ENCODE data around the gene ABHD18.

Gene ABHD18

GRCh38 chr4:128056396-128056795 lies 91.2 kb downstream of the ABHD18 start:
- TF ChIP-seq ZNF24 (tag by site-specific recombination; IDR thresholded peaks at IDR 0.05): no peak
- 0 out of 2 replicates have a peak, but pooled peaks have one; percentile 28 for TF ChIP-seq ZNF121 (tag by site-specific recombination; IDR thresholded peaks at IDR 0.05)
- no peaks in the 10 kb centered on the region for H3K4me1 ChIP-seq (ENCODE audit: control insufficient read depth, insufficient read depth, low read length)
- H3K27ac ChIP-seq (ENCODE audit: extremely low read depth, low read depth, low read length): no peak overlapping the region
- CTCF ChIA-PET: no interaction called here
- no peaks in the 10 kb centered on the region for H3K36me3 ChIP-seq (ENCODE audit: control insufficient read depth in 2 of 2, insufficient read depth in 1 of 2, low read length in 2 of 2)
- no peak overlapping the region for H3K4me3 ChIP-seq (ENCODE audit: low read depth, low read length)
- POLR2A ChIA-PET: no interaction called here
- no peaks in the 10 kb centered on the region for H3K9me3 ChIP-seq (ENCODE audit: control insufficient read depth, insufficient read depth, low read depth, low read length)

GRCh38 chr4:128060121-128060698 lies 95.0 kb downstream of the ABHD18 start:
- Histone ChIP-seq H3K36me3 (ENCODE audit: control insufficient read depth in 2 of 2, insufficient read depth in 1 of 2, low read length in 2 of 2) (no peaks in the 10 kb centered on the region), H3K4me1 (ENCODE audit: control insufficient read depth, insufficient read depth, low read length) (no peaks in the 10 kb centered on the region), H3K9me3 (ENCODE audit: control insufficient read depth, insufficient read depth, low read depth, low read length) (no peaks in the 10 kb centered on the region), H3K27ac (ENCODE audit: extremely low read depth, low read depth, low read length) (peak overlapping the region; percentile 92), H3K4me3 (ENCODE audit: low read depth, low read length) (peak overlapping the region; percentile 58)
- CTCF ChIA-PET: interaction anchor here (0.6 to 1.6 kb wide), 4 partner anchors 8 to 18 kb away, joined by 3 to 9 read pairs (median 4); no protein-coding TSS in a partner anchor
- POLR2A ChIA-PET: interaction anchor here (0.6 to 2.4 kb wide), 14 partner anchors 9 to 997 kb away, joined by 3 to 32 read pairs (median 4); partner anchors contain the start of genes ABHD18, INTU, MFSD8 and PGRMC2
- no peak for TF ChIP-seq YY1 (tag by site-specific recombination; IDR thresholded peaks at IDR 0.05)
- no peak for TF ChIP-seq ZFP37 (tag by site-specific recombination; IDR thresholded peaks at IDR 0.05)
- TF ChIP-seq ZBTB48 (tag by site-specific recombination; IDR thresholded peaks at IDR 0.05): no peak
- TF ChIP-seq SALL2 (tag by site-specific recombination; IDR thresholded peaks at IDR 0.05; ENCODE audit: borderline replicate concordance): no peak
- no peak for TF ChIP-seq BCL6B (tag by site-specific recombination; IDR thresholded peaks at IDR 0.05)
- no peak for TF ChIP-seq MEIS1 (CRISPR knock-in tag; IDR thresholded peaks at IDR 0.05; ENCODE audit: borderline replicate concordance)
- TF ChIP-seq ZNF501 (tag by site-specific recombination; IDR thresholded peaks at IDR 0.05): no peak
- no peak for TF ChIP-seq ZNF223 (tag by site-specific recombination; IDR thresholded peaks at IDR 0.05)
- no peak for TF ChIP-seq ZNF521 (tag by site-specific recombination; IDR thresholded peaks at IDR 0.05)
- no peak for TF ChIP-seq ZSCAN5A (tag by site-specific recombination; IDR thresholded peaks at IDR 0.05)
- TF ChIP-seq ZNF555 (tag by site-specific recombination; conservative IDR thresholded peaks at IDR 0.05): no peak
- TF ChIP-seq GLIS2 (tag by site-specific recombination; IDR thresholded peaks at IDR 0.05): no peak

GRCh38 chr4:128060699-128061565 lies 95.7 kb downstream of the ABHD18 start, which contains the start of gene LARP1B:
LARP1B (plus strand) TSS chr4:128061312; CDS start chr4:128074952, 13,640 bp downstream.
- peak within 1 kb of the TSS; percentile 77 for H3K4me3 ChIP-seq (ENCODE audit: low read depth, low read length)
- ChIA-PET CTCF (interaction anchor here (1.0 to 1.6 kb wide), 2 partner anchors 10 to 19 kb away, joined by 3 to 9 read pairs; no protein-coding TSS in a partner anchor), POLR2A (interaction anchor here (0.5 to 2.4 kb wide), 19 partner anchors 9 to 997 kb away, joined by 3 to 32 read pairs (median 3); partner anchors contain the start of genes ABHD18, INTU, MFSD8 and PGRMC2)
- peak within 1 kb of the TSS; percentile 92 for H3K27ac ChIP-seq (ENCODE audit: extremely low read depth, low read depth, low read length)
- no peaks in the 10 kb centered on the region for H3K4me1 ChIP-seq (ENCODE audit: control insufficient read depth, insufficient read depth, low read length)
- H3K36me3 ChIP-seq (ENCODE audit: control insufficient read depth in 2 of 2, insufficient read depth in 1 of 2, low read length in 2 of 2): no peaks in the 10 kb centered on the region
- H3K9me3 ChIP-seq (ENCODE audit: control insufficient read depth, insufficient read depth, low read depth, low read length): no peaks in the 10 kb centered on the region
- TF ChIP-seq ZBTB17 (tag by site-specific recombination; IDR thresholded peaks at IDR 0.05) (peak; percentile 69), ZFP37 (tag by site-specific recombination; IDR thresholded peaks at IDR 0.05) (no peak), GLIS2 (tag by site-specific recombination; IDR thresholded peaks at IDR 0.05) (peak; percentile 90), KLF9 (tag by site-specific recombination; IDR thresholded peaks at IDR 0.05; ENCODE audit: low read depth) (peak; percentile 53; the same call in 1 of the 2 replicates), ZBTB8A (tag by site-specific recombination; IDR thresholded peaks at IDR 0.05) (peak; percentile 91), ZNF76 (tag by site-specific recombination; IDR thresholded peaks at IDR 0.05; ENCODE audit: borderline replicate concordance, low read depth) (no peak), ZEB2 (tag by site-specific recombination; IDR thresholded peaks at IDR 0.05) (peak; percentile 54), SP7 (tag by site-specific recombination; IDR thresholded peaks at IDR 0.05) (peak; percentile 53), ZNF747 (tag by site-specific recombination; IDR thresholded peaks at IDR 0.05) (no peak), ZFP3 (tag by site-specific recombination; IDR thresholded peaks at IDR 0.05; ENCODE audit: low read depth) (no peak), ZNF16 (tag by site-specific recombination; IDR thresholded peaks at IDR 0.05; ENCODE audit: low read depth) (no peak), ZNF639 (tag by site-specific recombination; IDR thresholded peaks at IDR 0.05) (no peak), PBX3 (CRISPR knock-in tag; IDR thresholded peaks at IDR 0.05) (peak; percentile 82; the same call in 1 of the 2 replicates)

All from HEK293 (cell line).